NCI-H748 treated with DMSO at 0.1 percent for 48 hours (cell line): ENCODE data around the gene PHF12.

Source experiments
- DNase-seq: peaks from one replicate; lab custom pipeline; 2025; lab: John Stamatoyannopoulos, UW

The PHF12 gene

GRCh38 chr17:28975031-28975430 lies 23.7 kb upstream of the PHF12 start:
- DNase-seq: no peak

- no peak for DNase-seq
These were observed 23.1 kb upstream of the PHF12 start for GRCh38 chr17:28974451-28974850.

GRCh38 chr17:28973425-28973824 lies 22.1 kb upstream of the PHF12 start:
- DNase-seq: no peak

- no peak for DNase-seq
These were observed 21.1 kb upstream of the PHF12 start for GRCh38 chr17:28972437-28972836.

- no peak for DNase-seq
These were observed 19.6 kb upstream of the PHF12 start for GRCh38 chr17:28970879-28971278.

- no peak for DNase-seq
These were observed 18.5 kb upstream of the PHF12 start for GRCh38 chr17:28969706-28970393.

- DNase-seq: no peak
These were observed 17.6 kb upstream of the PHF12 start for GRCh38 chr17:28968914-28969295.

GRCh38 chr17:28968231-28968913 lies 17.1 kb upstream of the PHF12 start:
- DNase-seq: no peak

- DNase-seq: no peak
These were observed 16.2 kb upstream of the PHF12 start for GRCh38 chr17:28967221-28968135.

- no peak for DNase-seq
These were observed 12.5 kb upstream of the PHF12 start for GRCh38 chr17:28963841-28964240.

GRCh38 chr17:28963055-28963611 lies 11.8 kb upstream of the PHF12 start:
- no peak for DNase-seq

- DNase-seq: no peak
These were observed 10.1 kb upstream of the PHF12 start for GRCh38 chr17:28961391-28961790.

- no peak for DNase-seq
These were observed 9.1 kb upstream of the PHF12 start for GRCh38 chr17:28960256-28961061.

- DNase-seq: no peak
These were observed 8.2 kb upstream of the PHF12 start for GRCh38 chr17:28959471-28959871.

- DNase-seq: no peak
These were observed 7.6 kb upstream of the PHF12 start for GRCh38 chr17:28958820-28959455.

- no peak for DNase-seq
These were observed 6.7 kb upstream of the PHF12 start for GRCh38 chr17:28957992-28958355.

GRCh38 chr17:28957277-28957991 lies 6.1 kb upstream of the PHF12 start:
- no peak for DNase-seq

- no peak for DNase-seq
These were observed 5.5 kb upstream of the PHF12 start for GRCh38 chr17:28956861-28957260.

- no peak for DNase-seq
These were observed 4.8 kb upstream of the PHF12 start for GRCh38 chr17:28956112-28956511.

GRCh38 chr17:28955408-28955807 lies 4.1 kb upstream of the PHF12 start:
- DNase-seq: no peak

- DNase-seq: no peak
These were observed 3.6 kb upstream of the PHF12 start for GRCh38 chr17:28954886-28955285.
